ENCODE measurements around the gene ECHDC3. TPM values are rescaled to one million over a fixed set of nuclear protein-coding genes. Genes with fewer than 3 reads are reported as not detected.

ECHDC3 gene
- total and polyA plus RNA-seq, 10 of the 15 experiments (the other 5 are each of a cell fraction or from before 2014, with no cell fraction given), result 0.16 to 10.0 (median 6.0) TPM

DNA sequence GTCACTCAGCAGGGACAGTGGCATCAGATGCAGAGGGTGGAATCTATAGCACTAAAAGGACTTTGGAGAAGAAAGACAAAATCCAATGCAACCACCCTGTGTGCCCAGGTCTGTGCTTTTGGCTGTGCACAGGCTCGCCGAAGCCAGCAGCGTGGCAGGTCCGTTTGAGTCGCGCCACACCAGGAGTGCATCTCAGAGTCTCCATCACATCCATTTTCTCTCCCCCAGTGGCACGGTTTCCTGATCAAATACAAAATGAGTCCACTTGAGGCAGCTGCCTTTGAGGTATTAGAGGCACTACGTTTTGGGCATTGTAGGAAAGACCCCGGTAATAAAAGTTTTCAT, 57.5 kb downstream of the ECHDC3 start:
- in situ Hi-C loops (cut with MboI), result loop anchor here (5.0 kb wide), 1 partner anchor 183 kb away; no protein-coding TSS in a partner anchor
- no peak for FAIRE-seq
- intact Hi-C loops (cut with micrococcal nuclease; ENCODE audit: unreplicated experiment), result no loop called here

More for the DNA sequence above, 57.5 kb downstream of the ECHDC3 start:
- WGBS (ENCODE audit: insufficient coverage, insufficient replicate concordance, low lambda C conversion rate, missing lambda C conversion rate), result 74% methylated on average over 9 of the region's 9 CpGs
- H2AFZ ChIP-seq (ENCODE audit: control insufficient read depth, low read depth, low read length), result no peak overlapping the region
- no peaks in the 10 kb centered on the region for H3K9me3 ChIP-seq (replicated peaks; ENCODE audit: control insufficient read depth, insufficient read depth, low read length)
- H3K27me3 ChIP-seq (replicated peaks in 1 of 2; ENCODE audit: control insufficient read depth in 2 of 2, insufficient read depth in 2 of 2, low read length in 1 of 2), result no peaks in the 10 kb centered on the region
- CTCF ChIA-PET, result interaction anchor here (1.2 to 2.9 kb wide), 3 partner anchors 8 to 20 kb away, joined by 5 to 9 read pairs (median 5); no protein-coding TSS in a partner anchor
- POLR2A ChIA-PET, result no interaction called here
- DNase-seq (ENCODE audit: low read depth, low spot score) (no peak), ATAC-seq (no peak)
- H3K4me3 ChIP-seq, result no peak overlapping the region
- SMC1A ChIA-PET (ENCODE audit: uncharacterized antibody, unreplicated experiment), result interaction anchor here (0.6 kb wide), 1 partner anchor 492 kb away, joined by 3 read pairs; no protein-coding TSS in a partner anchor
- H3K27ac ChIP-seq (ENCODE audit: control insufficient read depth, insufficient read depth), result no peak overlapping the region
- H3K79me2 ChIP-seq (ENCODE audit: control insufficient read depth, insufficient read depth, low read length), result no peaks in the 10 kb centered on the region
- TF ChIP-seq, protein P1, sequence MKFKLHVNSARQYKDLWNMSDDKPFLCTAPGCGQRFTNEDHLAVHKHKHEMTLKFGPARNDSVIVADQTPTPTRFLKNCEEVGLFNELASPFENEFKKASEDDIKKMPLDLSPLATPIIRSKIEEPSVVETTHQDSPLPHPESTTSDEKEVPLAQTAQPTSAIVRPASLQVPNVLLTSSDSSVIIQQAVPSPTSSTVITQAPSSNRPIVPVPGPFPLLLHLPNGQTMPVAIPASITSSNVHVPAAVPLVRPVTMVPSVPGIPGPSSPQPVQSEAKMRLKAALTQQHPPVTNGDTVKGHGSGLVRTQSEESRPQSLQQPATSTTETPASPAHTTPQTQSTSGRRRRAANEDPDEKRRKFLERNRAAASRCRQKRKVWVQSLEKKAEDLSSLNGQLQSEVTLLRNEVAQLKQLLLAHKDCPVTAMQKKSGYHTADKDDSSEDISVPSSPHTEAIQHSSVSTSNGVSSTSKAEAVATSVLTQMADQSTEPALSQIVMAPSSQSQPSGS (IDR thresholded peaks at IDR 0.05; ENCODE audit: low read length), result no peak
- no peak for TF ChIP-seq YBX1 (IDR thresholded peaks at IDR 0.05)
- no peak for TF ChIP-seq TBL1XR1 (IDR thresholded peaks at IDR 0.05; ENCODE audit: low read depth, low read length)
- TF ChIP-seq, protein P2, sequence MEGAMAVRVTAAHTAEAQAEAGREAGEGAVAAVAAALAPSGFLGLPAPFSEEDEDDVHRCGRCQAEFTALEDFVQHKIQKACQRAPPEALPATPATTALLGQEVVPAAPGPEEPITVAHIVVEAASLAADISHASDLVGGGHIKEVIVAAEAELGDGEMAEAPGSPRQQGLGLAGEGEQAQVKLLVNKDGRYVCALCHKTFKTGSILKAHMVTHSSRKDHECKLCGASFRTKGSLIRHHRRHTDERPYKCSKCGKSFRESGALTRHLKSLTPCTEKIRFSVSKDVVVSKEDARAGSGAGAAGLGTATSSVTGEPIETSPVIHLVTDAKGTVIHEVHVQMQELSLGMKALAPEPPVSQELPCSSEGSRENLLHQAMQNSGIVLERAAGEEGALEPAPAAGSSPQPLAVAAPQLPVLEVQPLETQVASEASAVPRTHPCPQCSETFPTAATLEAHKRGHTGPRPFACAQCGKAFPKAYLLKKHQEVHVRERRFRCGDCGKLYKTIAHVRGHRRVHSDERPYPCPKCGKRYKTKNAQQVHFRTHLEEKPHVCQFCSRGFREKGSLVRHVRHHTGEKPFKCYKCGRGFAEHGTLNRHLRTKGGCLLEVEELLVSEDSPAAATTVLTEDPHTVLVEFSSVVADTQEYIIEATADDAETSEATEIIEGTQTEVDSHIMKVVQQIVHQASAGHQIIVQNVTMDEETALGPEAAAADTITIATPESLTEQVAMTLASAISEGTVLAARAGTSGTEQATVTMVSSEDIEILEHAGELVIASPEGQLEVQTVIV (IDR thresholded peaks at IDR 0.05; ENCODE audit: borderline replicate concordance, partially characterized antibody), result no peak
- no peak for TF ChIP-seq NFXL1 (IDR thresholded peaks at IDR 0.05; ENCODE audit: borderline replicate concordance)
- TF ChIP-seq, protein P3, sequence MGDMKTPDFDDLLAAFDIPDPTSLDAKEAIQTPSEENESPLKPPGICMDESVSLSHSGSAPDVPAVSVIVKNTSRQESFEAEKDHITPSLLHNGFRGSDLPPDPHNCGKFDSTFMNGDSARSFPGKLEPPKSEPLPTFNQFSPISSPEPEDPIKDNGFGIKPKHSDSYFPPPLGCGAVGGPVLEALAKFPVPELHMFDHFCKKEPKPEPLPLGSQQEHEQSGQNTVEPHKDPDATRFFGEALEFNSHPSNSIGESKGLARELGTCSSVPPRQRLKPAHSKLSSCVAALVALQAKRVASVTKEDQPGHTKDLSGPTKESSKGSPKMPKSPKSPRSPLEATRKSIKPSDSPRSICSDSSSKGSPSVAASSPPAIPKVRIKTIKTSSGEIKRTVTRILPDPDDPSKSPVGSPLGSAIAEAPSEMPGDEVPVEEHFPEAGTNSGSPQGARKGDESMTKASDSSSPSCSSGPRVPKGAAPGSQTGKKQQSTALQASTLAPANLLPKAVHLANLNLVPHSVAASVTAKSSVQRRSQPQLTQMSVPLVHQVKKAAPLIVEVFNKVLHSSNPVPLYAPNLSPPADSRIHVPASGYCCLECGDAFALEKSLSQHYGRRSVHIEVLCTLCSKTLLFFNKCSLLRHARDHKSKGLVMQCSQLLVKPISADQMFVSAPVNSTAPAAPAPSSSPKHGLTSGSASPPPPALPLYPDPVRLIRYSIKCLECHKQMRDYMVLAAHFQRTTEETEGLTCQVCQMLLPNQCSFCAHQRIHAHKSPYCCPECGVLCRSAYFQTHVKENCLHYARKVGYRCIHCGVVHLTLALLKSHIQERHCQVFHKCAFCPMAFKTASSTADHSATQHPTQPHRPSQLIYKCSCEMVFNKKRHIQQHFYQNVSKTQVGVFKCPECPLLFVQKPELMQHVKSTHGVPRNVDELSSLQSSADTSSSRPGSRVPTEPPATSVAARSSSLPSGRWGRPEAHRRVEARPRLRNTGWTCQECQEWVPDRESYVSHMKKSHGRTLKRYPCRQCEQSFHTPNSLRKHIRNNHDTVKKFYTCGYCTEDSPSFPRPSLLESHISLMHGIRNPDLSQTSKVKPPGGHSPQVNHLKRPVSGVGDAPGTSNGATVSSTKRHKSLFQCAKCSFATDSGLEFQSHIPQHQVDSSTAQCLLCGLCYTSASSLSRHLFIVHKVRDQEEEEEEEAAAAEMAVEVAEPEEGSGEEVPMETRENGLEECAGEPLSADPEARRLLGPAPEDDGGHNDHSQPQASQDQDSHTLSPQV (IDR thresholded peaks at IDR 0.05), result no peak
- TF ChIP-seq NFIC (IDR thresholded peaks at IDR 0.05; ENCODE audit: low read depth, low read length), result no peak
- no peak for TF ChIP-seq ZNF687 (IDR thresholded peaks at IDR 0.05)
- no peak for TF ChIP-seq FOXM1 (IDR thresholded peaks at IDR 0.05; ENCODE audit: low read depth, low read length)
- TF ChIP-seq SP1 (IDR thresholded peaks at IDR 0.05; ENCODE audit: low read depth, low read length), result no peak
- TF ChIP-seq JUND (IDR thresholded peaks at IDR 0.05; ENCODE audit: low read depth, low read length), result no peak
- TF ChIP-seq ZBED1 (IDR thresholded peaks at IDR 0.05; ENCODE audit: borderline replicate concordance), result no peak
- no peaks in the 10 kb centered on the region for H4K20me1 ChIP-seq (ENCODE audit: control insufficient read depth, insufficient read depth)
- RAD21 ChIA-PET (ENCODE audit: unreplicated experiment), result no interaction called here
- no TSS peak for BruUV-seq (replicated peaks)
- H3K36me3 ChIP-seq (ENCODE audit: control insufficient read depth in 2 of 2, insufficient read depth in 2 of 2, low read length in 1 of 2), result no peaks in the 10 kb centered on the region
- H3K4me1 ChIP-seq (ENCODE audit: control insufficient read depth, insufficient read depth, low read length), result no peaks in the 10 kb centered on the region
- H3K9ac ChIP-seq (ENCODE audit: control insufficient read depth, insufficient read depth, low read length), result no peak overlapping the region
- H3K4me2 ChIP-seq (ENCODE audit: control insufficient read depth, insufficient read depth), result no peak overlapping the region
